HPDE6-E6E7 (cell line): ENCODE results near the gene IGF1R.

Source experiments
- DNase-seq: peaks from one replicate; pipeline ENCODE4 v3.0.0; 2011; ENCODE audit warnings: missing footprints; ENCODE audit errors: extremely low spot score

The IGF1R gene

GRCh38 chr15:98775498-98776230 is 127.3 kb downstream of the IGF1R start:
- no peak for DNase-seq

- DNase-seq: no peak
Observed at GRCh38 chr15:98776607-98777281, 128.4 kb downstream of the IGF1R start.

- no peak for DNase-seq
Observed at GRCh38 chr15:98777426-98777825, 129.1 kb downstream of the IGF1R start.

GRCh38 chr15:98778263-98778959 is 130.1 kb downstream of the IGF1R start:
- DNase-seq: no peak

- DNase-seq: no peak
Observed at GRCh38 chr15:98778960-98779359, 130.6 kb downstream of the IGF1R start.

- DNase-seq: peak; percentile 62
Observed at GRCh38 chr15:98779463-98780071, 131.2 kb downstream of the IGF1R start.

GRCh38 chr15:98781838-98782237 is 133.5 kb downstream of the IGF1R start:
- DNase-seq: no peak

- DNase-seq: no peak
Observed at GRCh38 chr15:98782801-98783200, 134.5 kb downstream of the IGF1R start.

- no peak for DNase-seq
Observed at GRCh38 chr15:98785431-98785806, 137.1 kb downstream of the IGF1R start.

GRCh38 chr15:98785807-98786621 is 137.7 kb downstream of the IGF1R start:
- no peak for DNase-seq

GRCh38 chr15:98786717-98787116 is 138.4 kb downstream of the IGF1R start:
- no peak for DNase-seq

GRCh38 chr15:98787194-98787593 is 138.9 kb downstream of the IGF1R start:
- no peak for DNase-seq

GRCh38 chr15:98787936-98788757 is 139.8 kb downstream of the IGF1R start:
- DNase-seq: no peak

GRCh38 chr15:98789020-98789419 is 140.7 kb downstream of the IGF1R start:
- DNase-seq: no peak

GRCh38 chr15:98790270-98790669 is 141.9 kb downstream of the IGF1R start:
- no peak for DNase-seq

GRCh38 chr15:98791046-98791701 is 142.8 kb downstream of the IGF1R start:
- DNase-seq: no peak

- no peak for DNase-seq
Observed at GRCh38 chr15:98792117-98792516, 143.8 kb downstream of the IGF1R start.

- DNase-seq: no peak
Observed at GRCh38 chr15:98794211-98794610, 145.9 kb downstream of the IGF1R start.

- no peak for DNase-seq
Observed at GRCh38 chr15:98794748-98795147, 146.4 kb downstream of the IGF1R start.

GRCh38 chr15:98795980-98796379 is 147.6 kb downstream of the IGF1R start:
- no peak for DNase-seq
